Measurements from ENCODE around the gene GDF15. TPM values are rescaled to one million over a fixed set of nuclear protein-coding genes. Genes with fewer than 3 reads are reported as not detected.

Gene GDF15
- polyA plus RNA-seq, 2 of the 4 experiments (the other 2 are of a cell fraction), result 56.9 to 78.5 TPM

DNA sequence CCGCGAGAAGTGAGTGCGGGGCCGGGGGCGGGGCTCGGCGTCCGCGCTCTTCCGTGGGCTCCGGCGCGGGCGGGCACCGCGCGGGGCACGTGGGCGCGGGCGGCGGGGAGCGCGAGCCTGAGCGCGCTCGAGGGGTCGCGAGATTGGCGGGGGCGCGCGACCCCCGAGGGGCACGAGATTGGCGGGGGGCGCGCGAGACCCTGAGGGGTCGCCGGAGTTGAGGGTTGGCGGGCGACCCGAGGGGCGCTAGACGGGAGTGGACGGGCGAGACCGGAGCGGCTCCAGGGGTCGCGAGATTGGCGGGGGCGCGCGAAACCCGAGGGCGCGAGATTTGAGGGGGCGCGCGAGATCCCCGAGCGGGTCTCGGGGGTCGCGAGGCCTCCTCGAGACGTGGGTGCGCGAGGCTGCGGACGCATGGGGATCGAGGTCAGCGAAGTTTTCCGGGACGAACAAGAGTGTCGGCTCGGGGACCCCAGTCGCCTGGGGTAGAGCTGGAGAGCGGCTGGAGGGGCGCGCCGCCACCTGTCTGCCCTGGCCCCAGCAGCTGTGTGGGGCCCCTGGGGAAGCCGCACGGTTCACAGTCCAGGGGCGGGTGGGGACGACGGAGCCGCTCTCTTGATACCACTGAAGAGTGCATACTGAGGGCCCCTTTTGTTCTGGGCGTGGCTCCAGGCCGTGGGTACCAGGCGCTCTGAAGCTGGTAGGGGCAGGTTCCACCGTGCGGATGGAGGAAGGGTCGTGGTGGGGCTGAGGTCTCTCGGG is 33.9 kb downstream of the GDF15 start:
- H3K4me1 ChIP-seq, result peaks cover 46% of the 10 kb centered on the region
- ChIA-PET CTCF (interaction anchor here (0.6 to 4.4 kb wide), 15 partner anchors 10 to 228 kb away, joined by 3 to 31 read pairs (median 4); partner anchors contain the start of genes LSM4 and MPV17L2), POLR2A (interaction anchor here (0.9 to 4.8 kb wide), 4 partner anchors 9 to 140 kb away, joined by 3 to 28 read pairs (median 10); partner anchors contain the start of genes GDF15 and JUND)
- peak overlapping the region; percentile 96 to 100 for H3K27ac ChIP-seq
- ATAC-seq (0 out of 6 replicates have a peak, but pooled peaks of 1 of the 2 experiments have one; percentile 1), DNase-seq (ENCODE audit: low read depth in 1 of 2, low spot score in 1 of 2) (no peak), FAIRE-seq (no peak)
- no peak for TF ChIP-seq NR3C1 (IDR thresholded peaks at IDR 0.05)
- TF ChIP-seq, protein P1, sequence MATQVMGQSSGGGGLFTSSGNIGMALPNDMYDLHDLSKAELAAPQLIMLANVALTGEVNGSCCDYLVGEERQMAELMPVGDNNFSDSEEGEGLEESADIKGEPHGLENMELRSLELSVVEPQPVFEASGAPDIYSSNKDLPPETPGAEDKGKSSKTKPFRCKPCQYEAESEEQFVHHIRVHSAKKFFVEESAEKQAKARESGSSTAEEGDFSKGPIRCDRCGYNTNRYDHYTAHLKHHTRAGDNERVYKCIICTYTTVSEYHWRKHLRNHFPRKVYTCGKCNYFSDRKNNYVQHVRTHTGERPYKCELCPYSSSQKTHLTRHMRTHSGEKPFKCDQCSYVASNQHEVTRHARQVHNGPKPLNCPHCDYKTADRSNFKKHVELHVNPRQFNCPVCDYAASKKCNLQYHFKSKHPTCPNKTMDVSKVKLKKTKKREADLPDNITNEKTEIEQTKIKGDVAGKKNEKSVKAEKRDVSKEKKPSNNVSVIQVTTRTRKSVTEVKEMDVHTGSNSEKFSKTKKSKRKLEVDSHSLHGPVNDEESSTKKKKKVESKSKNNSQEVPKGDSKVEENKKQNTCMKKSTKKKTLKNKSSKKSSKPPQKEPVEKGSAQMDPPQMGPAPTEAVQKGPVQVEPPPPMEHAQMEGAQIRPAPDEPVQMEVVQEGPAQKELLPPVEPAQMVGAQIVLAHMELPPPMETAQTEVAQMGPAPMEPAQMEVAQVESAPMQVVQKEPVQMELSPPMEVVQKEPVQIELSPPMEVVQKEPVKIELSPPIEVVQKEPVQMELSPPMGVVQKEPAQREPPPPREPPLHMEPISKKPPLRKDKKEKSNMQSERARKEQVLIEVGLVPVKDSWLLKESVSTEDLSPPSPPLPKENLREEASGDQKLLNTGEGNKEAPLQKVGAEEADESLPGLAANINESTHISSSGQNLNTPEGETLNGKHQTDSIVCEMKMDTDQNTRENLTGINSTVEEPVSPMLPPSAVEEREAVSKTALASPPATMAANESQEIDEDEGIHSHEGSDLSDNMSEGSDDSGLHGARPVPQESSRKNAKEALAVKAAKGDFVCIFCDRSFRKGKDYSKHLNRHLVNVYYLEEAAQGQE (IDR thresholded peaks at IDR 0.05), result peak; percentile 77
- TF ChIP-seq CHD2 (IDR thresholded peaks at IDR 0.05; ENCODE audit: low read length, partially characterized antibody), result peak; percentile 80
- peak overlapping the region; percentile 77 for H3K4me3 ChIP-seq
- H3K9me3 ChIP-seq, result no peaks in the 10 kb centered on the region
- 1% methylated on average over 29 of the region's 97 CpGs for WGBS (ENCODE audit: missing lambda C conversion rate)
- H3K4me2 ChIP-seq, result peak overlapping the region; percentile 93

- peaks cover 44% of the 10 kb centered on the region for H3K4me1 ChIP-seq
- H3K27ac ChIP-seq, result peak overlapping the region in 1 of 2 experiments; percentile 100; a peak in 3 of 6 replicates
- peak overlapping the region; percentile 77 for H3K4me3 ChIP-seq
- FAIRE-seq (no peak), DNase-seq (ENCODE audit: low read depth in 1 of 2, low spot score in 1 of 2) (no peak), ATAC-seq (no peak)
- no peaks in the 10 kb centered on the region for H3K9me3 ChIP-seq
- WGBS (ENCODE audit: missing lambda C conversion rate), result 20% methylated on average over 2 of the region's 2 CpGs
- ChIA-PET CTCF (interaction anchor here (0.6 to 1.6 kb wide), 4 partner anchors 33 to 178 kb away, joined by 3 to 4 read pairs (median 3); no protein-coding TSS in a partner anchor), POLR2A (no interaction called here)
- H3K4me2 ChIP-seq, result peak overlapping the region; percentile 93
- TF ChIP-seq SREBF2 (IDR thresholded peaks at IDR 0.05) (no peak), GATA3 (IDR thresholded peaks at IDR 0.05; ENCODE audit: borderline replicate concordance) (no peak), CHD4 (IDR thresholded peaks at IDR 0.05; ENCODE audit: borderline replicate concordance) (no peak), NR3C1 (IDR thresholded peaks at IDR 0.05) (no peak), JUN (IDR thresholded peaks at IDR 0.05) (no peak), NFE2L2 (conservative IDR thresholded peaks at IDR 0.05; ENCODE audit: low read length) (no peak), E2F6 (IDR thresholded peaks at IDR 0.05; ENCODE audit: borderline replicate concordance, low read depth) (no peak), RCOR1 (IDR thresholded peaks at IDR 0.05; ENCODE audit: low read depth, low read length) (no peak), MAFK (IDR thresholded peaks at IDR 0.05; ENCODE audit: partially characterized antibody) (no peak), CBX8 (IDR thresholded peaks at IDR 0.05) (no peak), CEBPB (IDR thresholded peaks at IDR 0.05) (no peak), TP53 (CRISPR knock-in tag; IDR thresholded peaks at IDR 0.05) (no peak), FOSL2 (IDR thresholded peaks at IDR 0.05) (no peak), FOSL2 (CRISPR knock-in tag; IDR thresholded peaks at IDR 0.05) (no peak), ZSCAN20 (CRISPR knock-in tag; IDR thresholded peaks at IDR 0.05) (no peak), CTCF (IDR thresholded peaks at IDR 0.05) (no peak), PHF8 (IDR thresholded peaks at IDR 0.05; ENCODE audit: borderline replicate concordance, low read depth) (no peak)
- TF ChIP-seq, protein P2, sequence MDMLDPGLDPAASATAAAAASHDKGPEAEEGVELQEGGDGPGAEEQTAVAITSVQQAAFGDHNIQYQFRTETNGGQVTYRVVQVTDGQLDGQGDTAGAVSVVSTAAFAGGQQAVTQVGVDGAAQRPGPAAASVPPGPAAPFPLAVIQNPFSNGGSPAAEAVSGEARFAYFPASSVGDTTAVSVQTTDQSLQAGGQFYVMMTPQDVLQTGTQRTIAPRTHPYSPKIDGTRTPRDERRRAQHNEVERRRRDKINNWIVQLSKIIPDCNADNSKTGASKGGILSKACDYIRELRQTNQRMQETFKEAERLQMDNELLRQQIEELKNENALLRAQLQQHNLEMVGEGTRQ (IDR thresholded peaks at IDR 0.05), result no peak
Observed at GRCh38 chr19:18420930-18421329, 35.0 kb downstream of the GDF15 start.

Measured in A549 (cell line).